H9 (cell line): ENCODE data around the gene KSR1. TPM values are rescaled to one million over a fixed set of nuclear protein-coding genes. Genes with fewer than 3 reads are reported as not detected.

Source experiments
- DNase-seq: peaks from one replicate; pipeline ENCODE4 v3.0.0-alpha.2; 2017
- H2AFZ ChIP-seq: one replicate; pipeline ENCODE4 v1.6.1; 2013; ENCODE audit warnings: mild to moderate bottlenecking, low read length, control low read depth, moderate library complexity
- H2AK5ac ChIP-seq: 2 replicates; pipeline ENCODE4 v1.6.1; 2013; ENCODE audit warnings: low read length, control low read depth, mixed read lengths; ENCODE audit not compliant: insufficient read length
- H2BK120ac ChIP-seq: one replicate; pipeline ENCODE4 v1.6.1; 2013; ENCODE audit warnings: low read depth, mild to moderate bottlenecking, low read length, control low read depth, inconsistent platforms; ENCODE audit not compliant: poor library complexity, severe bottlenecking
- H2BK12ac ChIP-seq: 2 replicates; pipeline ENCODE4 v1.6.1; 2013; ENCODE audit warnings: low read length, control low read depth, mixed read lengths, low read depth; ENCODE audit not compliant: insufficient read length
- H2BK15ac ChIP-seq: 2 replicates; pipeline ENCODE4 v1.6.1; 2013; ENCODE audit warnings: low read depth, low read length, control low read depth
- H2BK20ac ChIP-seq: one replicate; pipeline ENCODE4 v1.6.1; 2013; ENCODE audit warnings: low read depth, mild to moderate bottlenecking, low read length, control low read depth, inconsistent platforms; ENCODE audit not compliant: poor library complexity, severe bottlenecking
- H2BK5ac ChIP-seq: 2 replicates; pipeline ENCODE4 v1.6.1; 2013; ENCODE audit warnings: low read length, control low read depth, mixed read lengths; ENCODE audit not compliant: insufficient read length
- H3K14ac ChIP-seq: 2 replicates; pipeline ENCODE4 v1.6.1; 2013; ENCODE audit warnings: low read length, control low read depth; ENCODE audit not compliant: insufficient read depth
- H3K18ac ChIP-seq: 2 replicates; pipeline ENCODE4 v1.6.1; 2013; ENCODE audit warnings: low read depth, mild to moderate bottlenecking, mixed read lengths, low read length, control low read depth; ENCODE audit not compliant: insufficient read length
- H3K23ac ChIP-seq: 2 replicates; pipeline ENCODE4 v1.6.1; 2013; ENCODE audit warnings: low read length, control low read depth, mixed read lengths, low read depth; ENCODE audit not compliant: insufficient read length
- H3K23me2 ChIP-seq: 2 replicates; pipeline ENCODE4 v1.6.1; 2013; ENCODE audit warnings: low read depth, mild to moderate bottlenecking, mixed read lengths, low read length, control low read depth; ENCODE audit not compliant: insufficient read length, poor library complexity, severe bottlenecking
- H3K27ac ChIP-seq: 2 replicates; pipeline ENCODE4 v1.5.1; 2013; ENCODE audit warnings: low read length, control low read depth, mixed read lengths, low read depth; ENCODE audit not compliant: insufficient read length
- H3K27me3 ChIP-seq: 2 replicates; pipeline ENCODE4 v1.6.1; 2013; ENCODE audit warnings: low read length, control low read depth, inconsistent platforms; ENCODE audit not compliant: insufficient read depth
- H3K4ac ChIP-seq: 2 replicates; pipeline ENCODE4 v1.6.1; 2013; ENCODE audit warnings: low read depth, mild to moderate bottlenecking, control low read depth, inconsistent platforms, low read length, moderate library complexity
- H3K4me1 ChIP-seq: 2 replicates; pipeline ENCODE4 v1.6.1; 2013; ENCODE audit warnings: low read length, control low read depth, inconsistent platforms; ENCODE audit not compliant: insufficient read depth
- H3K4me2 ChIP-seq: 2 replicates; pipeline ENCODE4 v1.6.1; 2013; ENCODE audit warnings: low read length, control low read depth, mixed read lengths; ENCODE audit not compliant: insufficient read length, insufficient read depth
- H3K56ac ChIP-seq: 2 replicates; pipeline ENCODE4 v1.6.1; 2013; ENCODE audit warnings: low read depth, mild to moderate bottlenecking, mixed read lengths, low read length, control low read depth; ENCODE audit not compliant: insufficient read length
- H3K79me1 ChIP-seq: 2 replicates; pipeline ENCODE4 v1.6.1; 2013; ENCODE audit warnings: low read depth, mild to moderate bottlenecking, moderate library complexity, low read length, control low read depth, inconsistent platforms; ENCODE audit not compliant: insufficient read depth, poor library complexity, severe bottlenecking
- H3K79me2 ChIP-seq: 2 replicates; pipeline ENCODE4 v1.6.1; 2013; ENCODE audit warnings: low read length, control low read depth, inconsistent platforms; ENCODE audit not compliant: insufficient read depth
- H3K9ac ChIP-seq: 2 replicates; pipeline ENCODE4 v1.6.1; 2013; ENCODE audit warnings: low read length, control low read depth, mixed read lengths; ENCODE audit not compliant: insufficient read length; ENCODE audit errors: extremely low read depth
- H3K9me3 ChIP-seq: one replicate; pipeline ENCODE4 v1.6.1; 2013; ENCODE audit warnings: low read depth, low read length, inconsistent platforms; ENCODE audit not compliant: control insufficient read depth
- H3T11ph ChIP-seq: one replicate; pipeline ENCODE4 v1.6.1; 2013; ENCODE audit warnings: mild to moderate bottlenecking, low read length, control low read depth, inconsistent platforms
- H4K20me1 ChIP-seq: one replicate; pipeline ENCODE4 v1.6.1; 2013; ENCODE audit not compliant: control insufficient read depth, insufficient read length, insufficient read depth
- H4K5ac ChIP-seq: 2 replicates; pipeline ENCODE4 v1.6.1; 2013; ENCODE audit warnings: low read depth, mild to moderate bottlenecking, mixed read lengths, low read length, control low read depth; ENCODE audit not compliant: insufficient read length
- H4K8ac ChIP-seq: replicated peaks from 2 replicates; pipeline ENCODE4 v1.6.1; 2013; ENCODE audit warnings: low read length, control low read depth, mixed read lengths, low read depth; ENCODE audit not compliant: insufficient read length
- H4K91ac ChIP-seq: 2 replicates; pipeline ENCODE4 v1.6.1; 2013; ENCODE audit warnings: low read depth, mild to moderate bottlenecking, moderate library complexity, mixed read lengths, low read length, control low read depth; ENCODE audit not compliant: insufficient read length
- H3K27ac Mint-ChIP-seq, 3 experiments: 2 replicates in 2 of 3; 3 replicates in 1 of 3; pipeline ENCODE4 v1.8.0; 2020 to 2021; ENCODE audit warnings: mixed read lengths in 3 of 3, mild to moderate bottlenecking in 1 of 3, moderate library complexity in 1 of 3
- H3K27me3 Mint-ChIP-seq: 2 replicates; pipeline ENCODE4 v1.8.0; 2021; ENCODE audit warnings: low read depth, mild to moderate bottlenecking, moderate library complexity, mixed read lengths
- H3K36me3 Mint-ChIP-seq, 3 experiments: 2 replicates in 2 of 3; 3 replicates in 1 of 3; pipeline ENCODE4 v1.8.0; 2020 to 2021; ENCODE audit warnings: low read depth in 3 of 3, mixed read lengths in 3 of 3; ENCODE audit not compliant: insufficient read depth in 1 of 3
- H3K4me1 Mint-ChIP-seq, 2 experiments: 2 replicates each; pipeline ENCODE4 v1.8.0; 2020; ENCODE audit warnings: mixed read lengths in 2 of 2
- H3K4me3 Mint-ChIP-seq, 2 experiments: 2 replicates in 1 of 2; 3 replicates in 1 of 2; pipeline ENCODE4 v1.8.0; 2020 to 2021; ENCODE audit warnings: mild to moderate bottlenecking in 2 of 2, mixed read lengths in 2 of 2, moderate library complexity in 1 of 2
- H3K9me3 Mint-ChIP-seq, 2 experiments: 2 replicates in 1 of 2; 3 replicates in 1 of 2; pipeline ENCODE4 v1.8.0; 2020; ENCODE audit warnings: mild to moderate bottlenecking in 2 of 2, mixed read lengths in 2 of 2, moderate library complexity in 1 of 2
- WGBS: extraction: QIAGEN DNeasy Blood & Tissue Kit; methylation state at CpG from one replicate; pipeline ENCODE4 v1.1.7; 2013; ENCODE audit warnings: missing lambda C conversion rate, low lambda C conversion rate, mixed read lengths; ENCODE audit not compliant: insufficient read length; ENCODE audit errors: extremely low coverage; 5-methylcytosine and 5-hydroxymethylcytosine counted together
- total RNA-seq: library from RNA; stranded (reverse); gene quantifications from 2 replicates; pipeline ENCODE4 v1.2.1, GENCODE V29; 2021
- TF ChIP-seq, protein P1 (sequence below): fragments of 200-600 bp; sonication (generic); conservative IDR thresholded peaks from 3 replicates; pipeline ENCODE4 v1.8.0; 2021; ENCODE audit warnings: antibody characterized with exemption, mild to moderate bottlenecking

The KSR1 gene
- total RNA-seq, 1 experiment from 2014 or later: 44.9 TPM

DNA sequence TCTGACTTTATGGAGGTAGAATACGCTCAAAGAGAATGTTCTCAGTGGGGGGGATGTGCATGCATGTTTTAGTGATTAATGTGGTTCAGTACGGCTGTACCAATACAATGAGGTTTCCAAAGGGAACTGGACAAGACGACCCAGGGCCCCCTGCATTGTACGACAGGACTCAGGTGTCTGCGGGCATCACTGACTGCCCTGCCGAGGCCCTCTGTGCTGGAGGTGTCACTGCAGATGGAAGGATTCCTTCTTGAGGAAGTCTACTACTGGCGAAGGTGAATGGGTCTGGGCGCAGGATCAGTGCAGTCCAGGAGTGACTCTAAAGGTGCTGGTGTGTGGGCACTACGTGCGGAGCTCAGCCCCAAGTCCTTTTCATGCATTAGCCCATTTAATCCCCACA is 171.3 kb downstream of the KSR1 start:
- Histone ChIP-seq H2AFZ (no peak overlapping the region), H2BK120ac (no peak overlapping the region), H2BK20ac (no peak overlapping the region), H3K14ac (no peak overlapping the region), H3K23ac (no peak overlapping the region), H3K9ac (no peak overlapping the region), H3K79me1 (no peaks in the 10 kb centered on the region), H4K5ac (no peak overlapping the region), H3K9me3 (no peaks in the 10 kb centered on the region), H3K23me2 (no peaks in the 10 kb centered on the region), H2BK5ac (no peak overlapping the region), H3T11ph (no peak overlapping the region), H3K79me2 (no peaks in the 10 kb centered on the region), H3K4me1 (no peaks in the 10 kb centered on the region), H3K56ac (no peak overlapping the region), H2BK12ac (no peak overlapping the region), H4K91ac (no peak overlapping the region), H3K18ac (no peak overlapping the region), H4K8ac (no peak overlapping the region), H3K27ac (no peak overlapping the region), H2AK5ac (no peak overlapping the region), H2BK15ac (no peak overlapping the region), H3K4ac (no peak overlapping the region), H4K20me1 (no peaks in the 10 kb centered on the region), H3K4me2 (no peak overlapping the region), H3K27me3 (no peaks in the 10 kb centered on the region)
- DNase-seq: no peak
- H3K4me1 Mint-ChIP-seq: peaks cover 3 to 7% of the 10 kb centered on the region in 2 experiments; a peak in 3 of 4 replicates
- TF ChIP-seq, protein P1, sequence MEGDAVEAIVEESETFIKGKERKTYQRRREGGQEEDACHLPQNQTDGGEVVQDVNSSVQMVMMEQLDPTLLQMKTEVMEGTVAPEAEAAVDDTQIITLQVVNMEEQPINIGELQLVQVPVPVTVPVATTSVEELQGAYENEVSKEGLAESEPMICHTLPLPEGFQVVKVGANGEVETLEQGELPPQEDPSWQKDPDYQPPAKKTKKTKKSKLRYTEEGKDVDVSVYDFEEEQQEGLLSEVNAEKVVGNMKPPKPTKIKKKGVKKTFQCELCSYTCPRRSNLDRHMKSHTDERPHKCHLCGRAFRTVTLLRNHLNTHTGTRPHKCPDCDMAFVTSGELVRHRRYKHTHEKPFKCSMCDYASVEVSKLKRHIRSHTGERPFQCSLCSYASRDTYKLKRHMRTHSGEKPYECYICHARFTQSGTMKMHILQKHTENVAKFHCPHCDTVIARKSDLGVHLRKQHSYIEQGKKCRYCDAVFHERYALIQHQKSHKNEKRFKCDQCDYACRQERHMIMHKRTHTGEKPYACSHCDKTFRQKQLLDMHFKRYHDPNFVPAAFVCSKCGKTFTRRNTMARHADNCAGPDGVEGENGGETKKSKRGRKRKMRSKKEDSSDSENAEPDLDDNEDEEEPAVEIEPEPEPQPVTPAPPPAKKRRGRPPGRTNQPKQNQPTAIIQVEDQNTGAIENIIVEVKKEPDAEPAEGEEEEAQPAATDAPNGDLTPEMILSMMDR: no peak
- peaks cover 5 to 29% (median 14%) of the 10 kb centered on the region in 3 experiments for H3K36me3 Mint-ChIP-seq
- no CpG with 5 or more reads among the region's 10 CpGs for WGBS
- no peak overlapping the region for H3K4me3 Mint-ChIP-seq
- no peak overlapping the region for H3K27ac Mint-ChIP-seq
- H3K27me3 Mint-ChIP-seq: no peaks in the 10 kb centered on the region
- no peaks in the 10 kb centered on the region for H3K9me3 Mint-ChIP-seq
